Measurements from ENCODE around the gene STRAP. TPM values are rescaled to one million over a fixed set of nuclear protein-coding genes. Genes with fewer than 3 reads are reported as not detected.

STRAP gene
- total and polyA plus RNA-seq, 2 of the 13 experiments (the other 11 are each of a cell fraction or from before 2014, with no cell fraction given), result 66.9 to 118 TPM

DNA sequence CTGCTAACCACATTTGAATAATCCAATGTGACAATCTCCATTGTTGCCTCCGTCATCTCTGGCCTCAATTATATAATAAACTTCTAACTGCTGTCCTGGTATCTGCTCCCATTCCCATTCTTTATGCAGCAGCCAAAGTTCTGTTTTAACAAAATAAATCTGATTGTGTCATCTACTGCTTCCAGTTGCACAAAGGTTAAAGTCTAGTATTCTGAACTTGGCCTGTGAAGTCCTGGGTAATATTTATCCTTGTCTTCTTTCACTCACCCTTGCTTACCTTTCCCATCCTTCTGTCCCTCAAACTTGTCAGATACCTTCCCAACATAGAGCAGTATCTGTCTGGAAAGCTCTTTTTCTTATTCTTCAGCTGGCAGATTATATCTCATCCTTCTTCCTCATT is 19.3 kb upstream of the STRAP start (continued):
- no peak for TF ChIP-seq ARNTL (CRISPR knock-in tag; IDR thresholded peaks at IDR 0.05)
- TF ChIP-seq RBFOX2 (IDR thresholded peaks at IDR 0.05; ENCODE audit: low read depth, low read length), result no peak
- no peak for TF ChIP-seq ZIK1 (CRISPR knock-in tag; IDR thresholded peaks at IDR 0.05; ENCODE audit: borderline replicate concordance, low read depth)
- peak; percentile 31; the same call in 1 of the 2 replicates for TF ChIP-seq CREM (IDR thresholded peaks at IDR 0.05)
- TF ChIP-seq CREM (CRISPR knock-in tag; IDR thresholded peaks at IDR 0.05), result no peak
- TF ChIP-seq NFE2L2 (IDR thresholded peaks at IDR 0.05; ENCODE audit: low read length), result no peak
- no peak for TF ChIP-seq HHEX (CRISPR knock-in tag; IDR thresholded peaks at IDR 0.05)
- no peak for TF ChIP-seq ZNF251 (CRISPR knock-in tag; IDR thresholded peaks at IDR 0.05)
- TF ChIP-seq NKX3-1 (CRISPR knock-in tag; IDR thresholded peaks at IDR 0.05), result no peak
- peak; percentile 68; the same call in 1 of the 2 replicates for TF ChIP-seq MEIS2 (CRISPR knock-in tag; IDR thresholded peaks at IDR 0.05)
- TF ChIP-seq BHLHE40 (IDR thresholded peaks at IDR 0.05; ENCODE audit: low read length), result no peak
- TF ChIP-seq ZNF350 (CRISPR knock-in tag; IDR thresholded peaks at IDR 0.05; ENCODE audit: borderline replicate concordance, low read depth), result no peak
- no peak for TF ChIP-seq ZNF674 (CRISPR knock-in tag; IDR thresholded peaks at IDR 0.05; ENCODE audit: low read depth)
- no peak for TF ChIP-seq RAD51 (IDR thresholded peaks at IDR 0.05; ENCODE audit: borderline replicate concordance)
- 0 out of 2 replicates have a peak, but pooled peaks have one; percentile 36 for TF ChIP-seq ERF (CRISPR knock-in tag; IDR thresholded peaks at IDR 0.05)
- TF ChIP-seq, protein P1, sequence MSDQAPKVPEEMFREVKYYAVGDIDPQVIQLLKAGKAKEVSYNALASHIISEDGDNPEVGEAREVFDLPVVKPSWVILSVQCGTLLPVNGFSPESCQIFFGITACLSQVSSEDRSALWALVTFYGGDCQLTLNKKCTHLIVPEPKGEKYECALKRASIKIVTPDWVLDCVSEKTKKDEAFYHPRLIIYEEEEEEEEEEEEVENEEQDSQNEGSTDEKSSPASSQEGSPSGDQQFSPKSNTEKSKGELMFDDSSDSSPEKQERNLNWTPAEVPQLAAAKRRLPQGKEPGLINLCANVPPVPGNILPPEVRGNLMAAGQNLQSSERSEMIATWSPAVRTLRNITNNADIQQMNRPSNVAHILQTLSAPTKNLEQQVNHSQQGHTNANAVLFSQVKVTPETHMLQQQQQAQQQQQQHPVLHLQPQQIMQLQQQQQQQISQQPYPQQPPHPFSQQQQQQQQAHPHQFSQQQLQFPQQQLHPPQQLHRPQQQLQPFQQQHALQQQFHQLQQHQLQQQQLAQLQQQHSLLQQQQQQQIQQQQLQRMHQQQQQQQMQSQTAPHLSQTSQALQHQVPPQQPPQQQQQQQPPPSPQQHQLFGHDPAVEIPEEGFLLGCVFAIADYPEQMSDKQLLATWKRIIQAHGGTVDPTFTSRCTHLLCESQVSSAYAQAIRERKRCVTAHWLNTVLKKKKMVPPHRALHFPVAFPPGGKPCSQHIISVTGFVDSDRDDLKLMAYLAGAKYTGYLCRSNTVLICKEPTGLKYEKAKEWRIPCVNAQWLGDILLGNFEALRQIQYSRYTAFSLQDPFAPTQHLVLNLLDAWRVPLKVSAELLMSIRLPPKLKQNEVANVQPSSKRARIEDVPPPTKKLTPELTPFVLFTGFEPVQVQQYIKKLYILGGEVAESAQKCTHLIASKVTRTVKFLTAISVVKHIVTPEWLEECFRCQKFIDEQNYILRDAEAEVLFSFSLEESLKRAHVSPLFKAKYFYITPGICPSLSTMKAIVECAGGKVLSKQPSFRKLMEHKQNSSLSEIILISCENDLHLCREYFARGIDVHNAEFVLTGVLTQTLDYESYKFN (CRISPR knock-in tag; conservative IDR thresholded peaks at IDR 0.05), result peak; percentile 72
- TF ChIP-seq TOPORS (CRISPR knock-in tag; IDR thresholded peaks at IDR 0.05), result no peak
- TF ChIP-seq TAF15 (IDR thresholded peaks at IDR 0.05; ENCODE audit: low read depth, low read length, poor library complexity, severe bottlenecking), result no peak
- no peak for TF ChIP-seq TCF12 (IDR thresholded peaks at IDR 0.05)
- no peak for TF ChIP-seq TCF12 (CRISPR knock-in tag; IDR thresholded peaks at IDR 0.05)
- no peak for TF ChIP-seq PBX2 (CRISPR knock-in tag; IDR thresholded peaks at IDR 0.05)
- no peak for TF ChIP-seq ZNF296 (CRISPR knock-in tag; conservative IDR thresholded peaks at IDR 0.05)
- TF ChIP-seq ZNF44 (CRISPR knock-in tag; IDR thresholded peaks at IDR 0.05), result no peak
- no peak for TF ChIP-seq ZBTB42 (CRISPR knock-in tag; IDR thresholded peaks at IDR 0.05)
- TF ChIP-seq GATA4 (IDR thresholded peaks at IDR 0.05; ENCODE audit: borderline replicate concordance, low read depth), result no peak
- no peak for TF ChIP-seq PTBP1 (IDR thresholded peaks at IDR 0.05; ENCODE audit: low read depth, low read length, poor library complexity, severe bottlenecking)
- TF ChIP-seq FOXO1 (CRISPR knock-in tag; IDR thresholded peaks at IDR 0.05), result peak; percentile 50; the same call in 1 of the 2 replicates
- TF ChIP-seq, protein P2, sequence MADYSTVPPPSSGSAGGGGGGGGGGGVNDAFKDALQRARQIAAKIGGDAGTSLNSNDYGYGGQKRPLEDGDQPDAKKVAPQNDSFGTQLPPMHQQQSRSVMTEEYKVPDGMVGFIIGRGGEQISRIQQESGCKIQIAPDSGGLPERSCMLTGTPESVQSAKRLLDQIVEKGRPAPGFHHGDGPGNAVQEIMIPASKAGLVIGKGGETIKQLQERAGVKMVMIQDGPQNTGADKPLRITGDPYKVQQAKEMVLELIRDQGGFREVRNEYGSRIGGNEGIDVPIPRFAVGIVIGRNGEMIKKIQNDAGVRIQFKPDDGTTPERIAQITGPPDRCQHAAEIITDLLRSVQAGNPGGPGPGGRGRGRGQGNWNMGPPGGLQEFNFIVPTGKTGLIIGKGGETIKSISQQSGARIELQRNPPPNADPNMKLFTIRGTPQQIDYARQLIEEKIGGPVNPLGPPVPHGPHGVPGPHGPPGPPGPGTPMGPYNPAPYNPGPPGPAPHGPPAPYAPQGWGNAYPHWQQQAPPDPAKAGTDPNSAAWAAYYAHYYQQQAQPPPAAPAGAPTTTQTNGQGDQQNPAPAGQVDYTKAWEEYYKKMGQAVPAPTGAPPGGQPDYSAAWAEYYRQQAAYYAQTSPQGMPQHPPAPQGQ (CRISPR knock-in tag; IDR thresholded peaks at IDR 0.05; ENCODE audit: borderline replicate concordance), result no peak
- TF ChIP-seq TRIM24 (CRISPR knock-in tag; IDR thresholded peaks at IDR 0.05), result no peak

All from HepG2 (cell line).